Measurements from ENCODE around the gene NEU1.
"Not testable (repeated sequence)": the region's sequence is repeated elsewhere in the genome, so short reads cannot be mapped to it uniquely, and the experiment has no call there.

- not testable (repeated sequence) for TF ChIP-seq CTCF, POLR2A (IDR thresholded peaks at IDR 0.05)
Measured at GRCh38 chr6:31857774-31858173, 4.8 kb downstream of the NEU1 start.

All from thyroid gland (tissue), 4 donors.